GM08714 (cell line): ENCODE results near the gene RBM25.
"Not testable (repeated sequence)": the region's sequence is repeated elsewhere in the genome, so short reads cannot be mapped to it uniquely, and the experiment has no call there.

ENCODE experiments used
- H3K4me3 ChIP-seq: fragments of 200-500 bp; sonication (Bioruptor generic); 2 replicates; pipeline ENCODE4 v1.5.1; 2014; ENCODE audit warnings: mild to moderate bottlenecking, low read length, inconsistent platforms
- ZNF274 ChIP-seq: IDR thresholded peaks from 2 replicates; pipeline ENCODE4 v1.6.1; 2012; ENCODE audit warnings: mild to moderate bottlenecking, low read depth, low read length

RBM25 gene

GRCh38 chr14:73136387-73137225, 78.3 kb downstream of the RBM25 start, which contains the start of gene PSEN1:
Gene PSEN1, plus strand, starts transcription at chr14:73136507. Its CDS starts 11,513 bp downstream, at chr14:73148020.
- H3K4me3 ChIP-seq, result peak within 1 kb of the TSS; percentile 96
- no peak for TF ChIP-seq ZNF274

GRCh38 chr14:73140811-73141323, 82.5 kb downstream of the RBM25 start:
- H3K4me3 ChIP-seq, result no peak overlapping the region
- no peak for TF ChIP-seq ZNF274

- TF ChIP-seq ZNF274, result no peak
- no peak overlapping the region for H3K4me3 ChIP-seq
These were observed 83.9 kb downstream of the RBM25 start for GRCh38 chr14:73142216-73142615.

- no peak for TF ChIP-seq ZNF274
These were observed 84.7 kb downstream of the RBM25 start for GRCh38 chr14:73143003-73143402.

GRCh38 chr14:73143617-73144016, 85.3 kb downstream of the RBM25 start:
- H3K4me3 ChIP-seq, result no peak overlapping the region
- TF ChIP-seq ZNF274, result no peak

More at GRCh38 chr14:73143003-73143402, 84.7 kb downstream of the RBM25 start:
- H3K4me3 ChIP-seq, result no peak overlapping the region

GRCh38 chr14:73145371-73145770, 87.0 kb downstream of the RBM25 start:
- TF ChIP-seq ZNF274, result no peak
- H3K4me3 ChIP-seq, result no peak overlapping the region

- no peak overlapping the region for H3K4me3 ChIP-seq
- no peak for TF ChIP-seq ZNF274
These were observed 87.8 kb downstream of the RBM25 start for GRCh38 chr14:73146111-73146510.

GRCh38 chr14:73149753-73150152, 91.4 kb downstream of the RBM25 start:
- no peak overlapping the region for H3K4me3 ChIP-seq
- TF ChIP-seq ZNF274, result no peak

- no peak for TF ChIP-seq ZNF274
- H3K4me3 ChIP-seq, result no peak overlapping the region
These were observed 94.9 kb downstream of the RBM25 start for GRCh38 chr14:73153272-73153671.

- TF ChIP-seq ZNF274, result no peak
These were observed 103.9 kb downstream of the RBM25 start for GRCh38 chr14:73162251-73162650.

GRCh38 chr14:73166399-73166798, 108.1 kb downstream of the RBM25 start:
- no peak for TF ChIP-seq ZNF274
- no peak overlapping the region for H3K4me3 ChIP-seq

More at GRCh38 chr14:73162251-73162650, 103.9 kb downstream of the RBM25 start:
- H3K4me3 ChIP-seq, result no peak overlapping the region

- H3K4me3 ChIP-seq, result no peak overlapping the region
- TF ChIP-seq ZNF274, result no peak
These were observed 109.4 kb downstream of the RBM25 start for GRCh38 chr14:73167727-73168126.

GRCh38 chr14:73168274-73168673, 109.9 kb downstream of the RBM25 start:
- no peak overlapping the region for H3K4me3 ChIP-seq
- no peak for TF ChIP-seq ZNF274

- TF ChIP-seq ZNF274, result no peak
- no peak overlapping the region for H3K4me3 ChIP-seq
These were observed 110.4 kb downstream of the RBM25 start for GRCh38 chr14:73168691-73169090.

- not testable (repeated sequence) for H3K4me3 ChIP-seq
These were observed 111.5 kb downstream of the RBM25 start for GRCh38 chr14:73169855-73170254.
